Measurements from ENCODE around the gene KLHL2.
"Not testable (repeated sequence)": the region's sequence is repeated elsewhere in the genome, so short reads cannot be mapped to it uniquely, and the experiment has no call there.

Gene KLHL2

DNA sequence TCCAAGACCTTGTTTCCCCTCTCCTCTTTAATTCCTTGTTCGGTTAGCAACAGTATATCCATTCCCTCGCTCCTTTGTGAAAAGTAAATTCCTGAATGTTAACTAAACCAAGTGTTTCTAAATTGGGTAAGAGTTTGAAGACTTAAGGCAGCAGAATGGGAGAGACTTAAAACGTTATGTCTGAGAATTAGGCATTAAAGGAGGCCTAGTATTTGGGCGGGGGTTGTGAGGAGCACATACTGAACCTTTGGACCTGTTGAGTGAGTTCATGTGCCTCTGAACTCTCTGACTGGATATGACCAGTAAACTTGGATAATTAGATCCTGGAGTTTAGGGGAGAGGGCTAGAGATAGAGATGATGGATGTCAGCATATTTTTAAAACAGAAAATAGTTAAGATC lies 121.3 kb downstream of the KLHL2 start:
- no peak for DNase-seq (ENCODE audit: low read depth)

GRCh38 chr4:165330071-165330470 lies 122.7 kb downstream of the KLHL2 start:
- no peak for DNase-seq (ENCODE audit: low read depth)

GRCh38 chr4:165330666-165331065 lies 123.3 kb downstream of the KLHL2 start:
- DNase-seq (ENCODE audit: low read depth): no peak

GRCh38 chr4:165331359-165331758 lies 124.0 kb downstream of the KLHL2 start:
- DNase-seq (ENCODE audit: low read depth): no peak

DNA sequence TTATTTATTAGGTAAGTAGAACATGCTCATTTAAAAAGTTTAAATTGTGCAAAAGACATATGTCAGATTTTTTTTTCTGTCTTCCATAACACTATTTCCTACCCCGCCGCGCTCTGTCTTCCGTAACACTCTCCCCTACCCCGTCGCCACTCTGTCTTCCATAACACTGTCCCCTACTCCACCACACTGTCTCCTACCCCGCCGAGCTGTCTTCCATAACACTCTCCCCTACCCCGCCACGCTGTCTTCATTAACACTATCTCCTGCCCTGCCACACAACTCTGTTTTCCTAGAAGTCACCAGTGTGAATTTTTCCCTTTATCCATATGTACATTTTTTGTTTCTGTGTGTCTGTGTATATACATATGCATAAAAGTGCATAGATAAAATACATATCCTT lies 124.5 kb downstream of the KLHL2 start:
- no peak for DNase-seq (ENCODE audit: low read depth)

DNA sequence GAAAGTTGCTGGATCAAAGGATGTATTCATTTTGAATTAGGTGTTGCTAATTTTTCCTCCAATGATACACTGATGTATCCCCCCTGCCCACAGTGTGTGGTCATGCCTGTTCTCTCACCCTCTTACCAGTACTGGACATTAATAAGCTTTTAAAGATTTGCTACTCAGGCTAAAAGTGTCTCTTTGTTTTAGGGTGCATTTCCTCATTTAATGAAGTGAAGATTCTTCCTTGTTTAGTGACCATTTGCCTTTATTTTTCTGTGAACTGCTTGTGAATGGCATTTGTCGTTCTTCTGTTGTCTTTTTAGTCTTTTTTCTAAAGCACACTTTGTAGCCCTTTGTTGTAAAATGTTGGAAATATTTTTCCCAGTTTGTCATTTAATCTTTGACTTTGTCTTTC lies 125.1 kb downstream of the KLHL2 start:
- DNase-seq (ENCODE audit: low read depth): no peak

GRCh38 chr4:165335163-165335703 lies 127.9 kb downstream of the KLHL2 start:
- no peak for DNase-seq (ENCODE audit: low read depth)

GRCh38 chr4:165336743-165337142 lies 129.4 kb downstream of the KLHL2 start:
- DNase-seq (ENCODE audit: low read depth): no peak

DNA sequence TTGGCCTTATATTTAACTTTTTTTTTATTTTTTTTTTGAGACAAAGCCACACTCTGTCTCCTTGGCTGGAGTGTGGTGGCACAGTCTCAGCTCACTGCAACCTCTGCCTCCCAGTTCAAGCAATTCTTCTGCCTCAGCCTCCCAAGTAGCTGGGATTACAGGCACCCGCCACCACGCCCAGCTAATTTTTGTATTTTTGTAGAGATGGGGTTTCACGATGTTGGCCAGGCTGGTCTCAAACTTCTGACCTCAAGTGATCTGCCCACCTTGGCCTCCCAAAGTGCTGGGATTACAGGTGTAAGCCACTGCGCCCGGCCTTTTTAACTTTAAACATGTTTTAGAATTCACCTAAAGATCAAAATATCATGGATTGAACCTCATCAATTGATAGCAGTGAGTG lies 135.0 kb downstream of the KLHL2 start:
- not testable (repeated sequence) for DNase-seq (ENCODE audit: low read depth)

DNA sequence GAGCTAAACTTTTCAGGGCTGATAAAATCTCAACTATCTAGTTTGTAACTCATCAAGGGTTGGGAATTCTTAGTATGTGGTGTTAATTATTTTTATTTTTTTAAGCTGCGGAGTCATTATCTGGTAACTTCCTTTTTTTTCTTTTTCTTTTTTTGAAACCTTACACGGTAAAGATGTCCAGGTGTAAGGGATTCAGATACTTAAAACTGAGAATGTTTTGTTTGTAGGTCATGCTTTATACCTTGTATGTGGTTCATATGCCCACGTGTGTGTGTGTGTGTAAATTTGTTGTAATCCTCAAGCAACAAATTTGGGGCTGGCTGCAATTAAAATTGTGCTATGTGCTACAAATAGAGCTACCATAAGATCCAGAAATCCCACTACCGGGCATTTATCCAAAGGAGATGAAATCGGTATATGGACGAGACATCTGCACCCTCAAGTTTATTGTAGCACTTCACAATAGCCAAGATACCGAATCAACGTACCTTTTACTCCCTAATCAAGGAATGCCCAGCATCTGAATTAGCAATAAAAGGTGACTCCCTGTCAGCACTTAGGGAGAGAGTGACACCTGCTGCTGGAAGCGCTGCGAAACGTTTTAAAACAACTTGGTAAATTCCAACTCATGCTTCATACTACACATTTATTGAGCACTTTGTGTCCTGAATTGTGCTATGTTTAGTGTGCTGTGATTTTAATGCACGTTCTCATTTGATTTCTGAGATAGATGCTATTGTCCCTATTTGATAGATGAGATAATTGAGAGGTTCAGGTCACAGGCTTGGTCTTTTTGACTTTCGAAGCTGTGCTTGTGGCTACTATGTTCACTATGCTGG lies 136.2 kb downstream of the KLHL2 start:
- no peak for DNase-seq (ENCODE audit: low read depth)

DNA sequence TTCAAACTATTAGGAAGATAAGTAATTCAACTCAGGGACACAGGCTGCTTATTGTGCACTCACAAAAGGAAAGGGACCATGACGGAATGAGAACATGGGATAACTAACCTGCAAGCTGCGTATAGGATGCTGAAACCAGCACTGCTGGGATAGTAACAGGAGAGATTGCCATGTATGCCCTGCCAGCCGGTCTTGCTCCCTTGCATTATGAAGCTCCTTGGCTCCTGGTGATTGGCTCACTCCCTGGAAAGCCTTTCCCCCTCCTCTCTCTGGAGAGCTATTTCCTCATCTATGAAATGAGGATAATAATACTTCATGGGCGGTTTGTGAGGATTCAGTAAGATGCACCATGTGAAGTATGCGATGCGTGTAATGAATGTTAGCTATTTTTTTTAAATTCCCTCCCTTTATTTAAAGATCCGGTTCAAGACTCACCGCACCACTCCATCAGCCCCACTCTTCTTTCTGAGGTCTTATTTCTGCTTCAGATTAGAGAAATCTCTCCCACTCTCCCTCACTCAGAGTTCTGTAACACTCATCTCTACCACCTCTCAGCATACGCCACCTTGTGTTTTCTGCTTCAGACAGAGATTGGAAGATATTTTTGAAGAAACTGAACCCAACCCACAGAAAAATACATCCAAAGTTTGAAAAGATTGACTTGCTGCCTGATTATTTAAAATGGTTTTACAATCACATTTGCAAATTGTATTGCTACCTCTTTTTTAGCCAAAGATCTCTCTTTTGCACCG lies 138.5 kb downstream of the KLHL2 start:
- no peak for DNase-seq (ENCODE audit: low read depth)

GRCh38 chr4:165347647-165348569 lies 140.5 kb downstream of the KLHL2 start:
- DNase-seq (ENCODE audit: low read depth): no peak

- no peak for DNase-seq (ENCODE audit: low read depth)
Observed at GRCh38 chr4:165351359-165352130, 144.2 kb downstream of the KLHL2 start.

GRCh38 chr4:165355900-165356300 lies 148.5 kb downstream of the KLHL2 start:
- DNase-seq (ENCODE audit: low read depth): no peak

DNA sequence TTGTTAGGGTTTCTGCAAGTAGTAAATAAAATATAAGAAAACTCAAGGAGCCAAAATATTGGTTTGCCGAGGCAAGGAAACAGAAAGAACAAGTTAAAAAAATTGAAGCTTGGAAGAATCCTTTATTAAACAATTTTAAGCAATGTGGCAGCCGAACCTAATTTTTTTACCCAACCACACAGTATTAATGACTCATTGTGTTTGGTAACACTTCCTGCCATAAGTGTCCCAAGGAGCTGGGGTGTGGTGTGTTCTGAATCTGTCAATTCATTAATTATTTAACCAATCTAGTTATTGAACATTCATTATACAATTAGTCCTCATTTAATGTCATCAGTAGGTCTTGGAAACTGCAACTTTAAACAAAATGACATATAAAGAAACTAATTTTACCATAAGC lies 152.1 kb downstream of the KLHL2 start:
- DNase-seq (ENCODE audit: low read depth): no peak

GRCh38 chr4:165360041-165360695 lies 152.8 kb downstream of the KLHL2 start:
- no peak for DNase-seq (ENCODE audit: low read depth)

GRCh38 chr4:165360985-165361670 lies 153.8 kb downstream of the KLHL2 start:
- DNase-seq (ENCODE audit: low read depth): no peak

- DNase-seq (ENCODE audit: low read depth): no peak
Observed at GRCh38 chr4:165361810-165362209, 154.4 kb downstream of the KLHL2 start.

DNA sequence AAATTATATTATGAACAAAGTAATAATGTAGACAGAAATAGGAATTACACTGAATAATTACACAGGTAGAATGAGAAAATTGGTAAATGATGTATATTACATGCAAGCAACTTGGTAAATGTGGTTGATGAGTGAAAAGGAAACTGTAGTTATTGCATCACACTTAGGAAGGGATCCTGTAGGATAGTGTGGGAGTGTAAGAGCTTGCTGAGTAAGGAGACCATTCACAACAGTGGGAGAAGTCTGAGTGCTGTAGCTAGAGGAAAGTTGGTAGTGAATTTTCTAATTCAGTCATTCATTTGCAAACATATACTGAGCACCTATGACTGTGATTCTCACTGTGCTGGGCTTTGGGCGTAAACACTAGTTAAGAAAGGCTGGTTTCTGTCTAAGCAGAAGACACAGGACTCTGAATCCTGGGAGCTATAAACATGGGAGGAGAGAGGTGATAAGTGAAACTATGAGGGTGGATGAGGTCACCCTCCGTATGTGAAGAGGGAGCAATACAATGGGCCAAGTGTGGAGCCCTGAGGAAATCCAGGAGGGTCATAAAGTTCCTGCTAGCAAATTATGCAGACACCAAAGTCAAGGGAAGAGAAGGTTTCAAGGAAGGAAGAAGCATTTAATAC lies 157.2 kb downstream of the KLHL2 start:
- DNase-seq (ENCODE audit: low read depth): no peak

- no peak for DNase-seq (ENCODE audit: low read depth)
Observed at GRCh38 chr4:165367040-165367439, 159.7 kb downstream of the KLHL2 start.
